Measurements from ENCODE around the gene GHRL. TPM values are rescaled to one million over a fixed set of nuclear protein-coding genes. Genes with fewer than 3 reads are reported as not detected.

The GHRL gene
- total and polyA plus RNA-seq, 12 donors, result 0.33 to 2.2 (median 0.97) TPM; not detected in 7

DNA sequence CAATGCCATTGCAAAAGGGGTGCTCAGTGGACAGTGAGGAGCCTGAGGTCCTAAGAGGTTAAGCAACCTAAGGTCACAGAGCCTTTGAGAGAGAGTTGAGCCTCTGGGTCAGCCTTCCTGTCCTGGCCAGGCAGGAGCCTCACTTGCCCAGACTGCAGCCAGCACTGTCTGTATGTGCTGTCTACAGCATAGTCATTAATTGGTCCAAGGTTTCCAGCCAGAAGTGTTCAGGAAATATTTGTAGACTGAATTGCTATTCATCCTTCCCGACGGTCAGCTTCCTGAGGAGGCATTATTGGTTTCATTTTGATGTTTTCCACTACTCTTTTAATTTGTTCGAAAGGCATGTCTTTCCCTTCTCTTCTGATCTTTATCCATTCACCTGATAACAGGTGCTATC is 20.1 kb upstream of the GHRL start:
- H3K9me3 ChIP-seq (replicated peaks in 1 of 3), result no peaks in the 10 kb centered on the region
- 66 to 82% (median 76%) methylated on average over 3 of the region's 3 CpGs for WGBS, 4 donors
- no peak for TF ChIP-seq POLR2A (IDR thresholded peaks at IDR 0.05)
- TF ChIP-seq, protein P1, sequence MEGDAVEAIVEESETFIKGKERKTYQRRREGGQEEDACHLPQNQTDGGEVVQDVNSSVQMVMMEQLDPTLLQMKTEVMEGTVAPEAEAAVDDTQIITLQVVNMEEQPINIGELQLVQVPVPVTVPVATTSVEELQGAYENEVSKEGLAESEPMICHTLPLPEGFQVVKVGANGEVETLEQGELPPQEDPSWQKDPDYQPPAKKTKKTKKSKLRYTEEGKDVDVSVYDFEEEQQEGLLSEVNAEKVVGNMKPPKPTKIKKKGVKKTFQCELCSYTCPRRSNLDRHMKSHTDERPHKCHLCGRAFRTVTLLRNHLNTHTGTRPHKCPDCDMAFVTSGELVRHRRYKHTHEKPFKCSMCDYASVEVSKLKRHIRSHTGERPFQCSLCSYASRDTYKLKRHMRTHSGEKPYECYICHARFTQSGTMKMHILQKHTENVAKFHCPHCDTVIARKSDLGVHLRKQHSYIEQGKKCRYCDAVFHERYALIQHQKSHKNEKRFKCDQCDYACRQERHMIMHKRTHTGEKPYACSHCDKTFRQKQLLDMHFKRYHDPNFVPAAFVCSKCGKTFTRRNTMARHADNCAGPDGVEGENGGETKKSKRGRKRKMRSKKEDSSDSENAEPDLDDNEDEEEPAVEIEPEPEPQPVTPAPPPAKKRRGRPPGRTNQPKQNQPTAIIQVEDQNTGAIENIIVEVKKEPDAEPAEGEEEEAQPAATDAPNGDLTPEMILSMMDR (IDR thresholded peaks at IDR 0.05), result no peak
- DNase-seq, result no peak
- peaks cover 0 to 90% of the 10 kb centered on the region in 2 donors for H3K36me3 ChIP-seq (replicated peaks in 1 of 2)
- no peak overlapping the region for H3K4me3 ChIP-seq
- intact Hi-C loops (cut with DNase I), result no loop called here
- no peaks in the 10 kb centered on the region for H3K27me3 ChIP-seq
- H3K27ac ChIP-seq, result no peak overlapping the region
- H3K4me1 ChIP-seq (replicated peaks in 1 of 2), result no peaks in the 10 kb centered on the region

DNA sequence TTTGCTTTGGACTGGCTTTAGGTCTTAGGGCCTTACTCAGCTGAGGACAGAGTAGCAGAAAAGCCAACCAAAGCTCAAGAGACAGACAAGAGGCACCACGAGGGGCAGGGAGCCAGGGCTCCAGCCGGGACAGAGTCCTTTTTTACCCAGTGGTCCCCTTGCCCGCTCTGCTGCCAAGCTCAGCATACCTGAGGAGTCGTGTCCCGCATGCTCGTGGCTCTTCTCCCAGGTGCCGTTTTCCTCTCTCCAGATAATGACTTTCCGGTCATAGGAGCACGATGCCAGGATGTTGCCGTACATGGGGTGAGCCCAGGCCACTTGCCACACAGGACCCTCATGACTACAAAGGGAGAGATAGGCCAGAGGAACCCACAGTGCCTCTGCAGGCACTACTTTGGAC is 19.6 kb upstream of the GHRL start:
- intact Hi-C loops (cut with DNase I), result no loop called here

GRCh38 chr3:10311710-10312109 is 19.0 kb upstream of the GHRL start:
- no peaks in the 10 kb centered on the region for H3K9me3 ChIP-seq (replicated peaks in 1 of 3)
- H3K4me1 ChIP-seq (replicated peaks in 1 of 2), result no peaks in the 10 kb centered on the region
- DNase-seq, result no peak
- no peak for TF ChIP-seq POLR2A (IDR thresholded peaks at IDR 0.05)
- TF ChIP-seq, protein P1 (IDR thresholded peaks at IDR 0.05), result no peak
- no peak overlapping the region for H3K4me3 ChIP-seq
- H3K27ac ChIP-seq, result no peak overlapping the region
- intact Hi-C loops (cut with DNase I), result no loop called here
- WGBS, 4 donors, result 91 to 100% (median 91%) methylated on average over 2 to 13 of the region's 13 CpGs
- peaks cover 0 to 91% of the 10 kb centered on the region in 2 donors for H3K36me3 ChIP-seq (replicated peaks in 1 of 2)
- H3K27me3 ChIP-seq, result no peaks in the 10 kb centered on the region

More for the DNA sequence above, 19.6 kb upstream of the GHRL start:
- Histone ChIP-seq H3K27me3 (no peaks in the 10 kb centered on the region), H3K4me1 (replicated peaks in 1 of 2) (no peaks in the 10 kb centered on the region), H3K9me3 (replicated peaks in 1 of 3) (no peaks in the 10 kb centered on the region), H3K4me3 (no peak overlapping the region), H3K27ac (no peak overlapping the region), H3K36me3 (replicated peaks in 1 of 2) (peaks cover 0 to 90% of the 10 kb centered on the region in 2 donors)
- DNase-seq, result no peak
- 85 to 90% (median 89%) methylated on average over 6 to 10 of the region's 10 CpGs for WGBS, 4 donors
- TF ChIP-seq POLR2A (IDR thresholded peaks at IDR 0.05), result no peak
- TF ChIP-seq, protein P1 (IDR thresholded peaks at IDR 0.05), result no peak

DNA sequence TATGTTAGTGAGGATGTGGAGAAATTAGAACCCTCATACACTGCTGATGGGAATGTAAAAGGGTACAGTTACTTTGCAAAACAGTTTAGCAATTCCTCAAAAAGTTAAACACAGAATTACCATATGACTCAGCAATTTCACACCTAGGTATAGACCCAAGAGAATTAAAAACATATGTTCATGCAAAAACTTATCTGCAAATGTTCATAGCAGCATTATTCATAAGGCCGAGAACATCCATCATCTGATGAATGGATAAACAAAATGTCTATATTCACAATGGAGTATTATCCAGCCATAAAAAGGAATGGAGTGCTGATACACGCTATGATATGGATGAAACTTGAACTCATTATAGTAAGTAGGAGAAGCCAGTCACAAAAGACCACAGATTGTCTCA is 17.8 kb upstream of the GHRL start:
- no peak overlapping the region for H3K4me3 ChIP-seq
- WGBS, 4 donors, result 93 to 100% (median 95%) methylated on average over 2 of the region's 2 CpGs
- no peak overlapping the region for H3K27ac ChIP-seq
- no peak for TF ChIP-seq POLR2A (IDR thresholded peaks at IDR 0.05)
- TF ChIP-seq, protein P1 (IDR thresholded peaks at IDR 0.05), result no peak
- H3K27me3 ChIP-seq, result no peaks in the 10 kb centered on the region
- no peaks in the 10 kb centered on the region for H3K9me3 ChIP-seq (replicated peaks in 1 of 3)
- intact Hi-C loops (cut with DNase I), result no loop called here
- no peak for DNase-seq
- H3K36me3 ChIP-seq (replicated peaks in 1 of 2), result peaks cover 0 to 85% of the 10 kb centered on the region in 2 donors
- no peaks in the 10 kb centered on the region for H3K4me1 ChIP-seq (replicated peaks in 1 of 2)

Data from adrenal gland (tissue), 12 donors.